Caco-2 (cell line): ENCODE data around the gene DYNLRB2. TPM values are rescaled to one million over a fixed set of nuclear protein-coding genes. Genes with fewer than 3 reads are reported as not detected.

Experiments
- BruUV-seq: library from RNA; stranded (reverse); fragments of 400-500 nt; replicated peaks from 2 replicates; lab custom pipeline; 2021; lab: Mats Ljungman, UMichigan
- CTCF ChIA-PET: fragments of 300-600 bp; sonication (Branson Sonifier 250); formaldehyde crosslinking; loops from one replicate; lab custom pipeline; 2022; ENCODE audit warnings: antibody characterized with exemption; lab: Charles Lee
- POLR2A ChIA-PET: fragments of 300-600 bp; sonication (Branson Sonifier 250); formaldehyde crosslinking; loops from one replicate; lab custom pipeline; 2022; ENCODE audit warnings: antibody characterized with exemption; lab: Charles Lee
- DNase-seq, 2 experiments: peaks; one replicate each; pipeline versions ENCODE4 v3.0.0 to v3.0.0-alpha.2; 2020 to 2022
- H3K27me3 ChIP-seq: replicated peaks from 2 replicates; pipeline ENCODE4 v1.6.0; 2011; ENCODE audit warnings: low read length; ENCODE audit not compliant: control insufficient read depth, insufficient read depth
- H3K36me3 ChIP-seq: 2 replicates; pipeline ENCODE4 v1.5.1; 2011; ENCODE audit warnings: low read length; ENCODE audit not compliant: control insufficient read depth, insufficient read depth
- H3K4me1 ChIP-seq: fragments of 250-450 bp; sonication (Bioruptor Pico); 2 replicates; pipeline ENCODE4 v1.5.1; 2020; ENCODE audit warnings: mild to moderate bottlenecking
- H3K4me3 ChIP-seq: 2 replicates; pipeline ENCODE4 v1.5.1; 2011; ENCODE audit warnings: low read depth, mild to moderate bottlenecking, control low read depth, low read length
- H3K9me3 ChIP-seq: fragments of 250-450 bp; sonication (Bioruptor Pico); 2 replicates; pipeline ENCODE4 v1.5.1; 2020; ENCODE audit warnings: mild to moderate bottlenecking, moderate library complexity
- H3K27ac Mint-ChIP-seq: one replicate; pipeline ENCODE4 v1.8.0; 2022; ENCODE audit warnings: mixed read lengths; ENCODE audit not compliant: unreplicated experiment
- H3K27me3 Mint-ChIP-seq: one replicate; pipeline ENCODE4 v1.8.0; 2022; ENCODE audit warnings: mixed read lengths; ENCODE audit not compliant: insufficient read depth, unreplicated experiment
- H3K36me3 Mint-ChIP-seq: one replicate; pipeline ENCODE4 v1.8.0; 2022; ENCODE audit warnings: mild to moderate bottlenecking, mixed read lengths; ENCODE audit not compliant: insufficient read depth, unreplicated experiment
- H3K4me1 Mint-ChIP-seq: one replicate; pipeline ENCODE4 v1.8.0; 2022; ENCODE audit warnings: low read depth, mixed read lengths; ENCODE audit not compliant: unreplicated experiment
- H3K4me3 Mint-ChIP-seq: one replicate; pipeline ENCODE4 v1.8.0; 2022; ENCODE audit warnings: mild to moderate bottlenecking, moderate library complexity, mixed read lengths; ENCODE audit not compliant: unreplicated experiment
- H3K9me3 Mint-ChIP-seq: one replicate; pipeline ENCODE4 v1.8.0; 2022; ENCODE audit warnings: mixed read lengths; ENCODE audit not compliant: unreplicated experiment
- CTCF ChIP-seq, 2 experiments: fragments of 200-600 bp in 1 of 2; IDR thresholded peaks; 1 replicate in 1 of 2; 2 replicates in 1 of 2; pipeline versions ENCODE4 v1.5.1 to v1.8.0; 2011 to 2022; ENCODE audit warnings: antibody characterized with exemption in 1 of 2, control low read depth in 1 of 2, inconsistent platforms in 1 of 2, low read depth in 1 of 2, low read length in 1 of 2, mild to moderate bottlenecking in 1 of 2, moderate library complexity in 1 of 2; ENCODE audit not compliant: insufficient read depth in 1 of 2, severe bottlenecking in 1 of 2, unreplicated experiment in 1 of 2
- intact Hi-C: fragments of 100-400 bp; cut with micrococcal nuclease; formaldehyde crosslinking; loops from one replicate; pipeline ENCODE4 v1.10.0; 2022; ENCODE audit not compliant: unreplicated experiment
- total RNA-seq: library from RNA; stranded (reverse); gene quantifications from 2 replicates; pipeline ENCODE4 v1.2.3, GENCODE V29; 2022

Gene DYNLRB2
- total RNA-seq, 1 experiment from 2014 or later, result not detected

GRCh38 chr16:80559369-80559768, 18.6 kb downstream of the DYNLRB2 start:
- CTCF ChIA-PET, result no interaction called here
- BruUV-seq, result no TSS peak
- POLR2A ChIA-PET, result no interaction called here

GRCh38 chr16:80563066-80563465, 22.3 kb downstream of the DYNLRB2 start:
- no peak for DNase-seq
- Mint-ChIP-seq H3K9me3 (no peaks in the 10 kb centered on the region), H3K4me1 (no peaks in the 10 kb centered on the region), H3K27ac (no peak overlapping the region), H3K27me3 (peaks cover 24% of the 10 kb centered on the region), H3K36me3 (no peaks in the 10 kb centered on the region), H3K4me3 (no peak overlapping the region)
- H3K27me3 ChIP-seq, result no peaks in the 10 kb centered on the region; the same call in 1 of the 2 replicates
- H3K4me3 ChIP-seq, result no peak overlapping the region
- no peaks in the 10 kb centered on the region for H3K9me3 ChIP-seq
- no peak for TF ChIP-seq CTCF (IDR thresholded peaks at IDR 0.05; ENCODE audit: insufficient read depth in 1 of 2, low read depth in 1 of 2, low read length in 1 of 2, severe bottlenecking in 1 of 2, unreplicated experiment in 1 of 2)
- BruUV-seq, result no TSS peak
- H3K36me3 ChIP-seq, result no peaks in the 10 kb centered on the region
- H3K4me1 ChIP-seq, result no peaks in the 10 kb centered on the region
- POLR2A ChIA-PET, result no interaction called here
- intact Hi-C loops, result no loop called here
- CTCF ChIA-PET, result no interaction called here

More at GRCh38 chr16:80559369-80559768, 18.6 kb downstream of the DYNLRB2 start:
- Mint-ChIP-seq H3K27ac (no peak overlapping the region), H3K9me3 (no peaks in the 10 kb centered on the region), H3K4me1 (no peaks in the 10 kb centered on the region), H3K27me3 (peaks cover 17% of the 10 kb centered on the region), H3K4me3 (no peak overlapping the region), H3K36me3 (no peaks in the 10 kb centered on the region)
- DNase-seq, result no peak
- TF ChIP-seq CTCF (IDR thresholded peaks at IDR 0.05; ENCODE audit: insufficient read depth in 1 of 2, low read depth in 1 of 2, low read length in 1 of 2, severe bottlenecking in 1 of 2, unreplicated experiment in 1 of 2), result no peak
- Histone ChIP-seq H3K4me3 (no peak overlapping the region), H3K4me1 (no peaks in the 10 kb centered on the region), H3K9me3 (no peaks in the 10 kb centered on the region), H3K36me3 (no peaks in the 10 kb centered on the region), H3K27me3 (no peaks in the 10 kb centered on the region)
- intact Hi-C loops, result no loop called here

DNA sequence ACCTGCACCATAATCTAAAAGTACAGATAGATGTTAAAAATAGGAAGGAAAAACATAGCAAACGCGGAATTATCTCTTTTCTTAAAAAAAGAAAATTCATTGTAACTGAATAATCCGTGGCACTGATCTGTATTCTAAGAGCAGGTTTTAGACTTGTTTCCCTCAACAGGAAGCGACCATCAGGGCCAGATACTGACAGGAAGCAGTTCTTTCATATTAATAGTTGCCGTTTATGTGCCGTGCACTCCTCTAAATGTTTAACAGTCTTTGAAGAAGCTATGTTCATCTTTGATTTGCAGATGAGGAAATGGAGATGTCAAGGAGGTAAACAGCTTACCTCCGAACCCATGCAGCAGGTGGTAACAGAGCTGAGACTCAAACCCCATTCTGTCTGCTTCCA, 23.6 kb downstream of the DYNLRB2 start:
- H3K27ac Mint-ChIP-seq, result no peak overlapping the region
- TF ChIP-seq CTCF (IDR thresholded peaks at IDR 0.05; ENCODE audit: insufficient read depth in 1 of 2, low read depth in 1 of 2, low read length in 1 of 2, severe bottlenecking in 1 of 2, unreplicated experiment in 1 of 2), result no peak
- POLR2A ChIA-PET, result no interaction called here

More for the DNA sequence above, 23.6 kb downstream of the DYNLRB2 start:
- no peaks in the 10 kb centered on the region for H3K4me1 Mint-ChIP-seq
- CTCF ChIA-PET, result no interaction called here
- BruUV-seq, result no TSS peak
- H3K36me3 Mint-ChIP-seq, result no peaks in the 10 kb centered on the region
- intact Hi-C loops, result no loop called here
- H3K4me3 ChIP-seq, result no peak overlapping the region
- no peak overlapping the region for H3K4me3 Mint-ChIP-seq
- H3K4me1 ChIP-seq, result 0 out of 2 replicates have a peak, but pooled peaks cover under 1% of the 10 kb centered on the region
- H3K9me3 Mint-ChIP-seq, result no peaks in the 10 kb centered on the region
- no peaks in the 10 kb centered on the region for H3K9me3 ChIP-seq
- no peaks in the 10 kb centered on the region for H3K36me3 ChIP-seq
- H3K27me3 Mint-ChIP-seq, result peaks cover 20% of the 10 kb centered on the region
- no peaks in the 10 kb centered on the region; the same call in 1 of the 2 replicates for H3K27me3 ChIP-seq
- no peak for DNase-seq
